H1 (cell line): ENCODE measurements around the gene TMEM203.

ENCODE experiments used
- CTCF ChIP-seq, 3 experiments: IDR thresholded peaks; 1 replicate in 2 of 3; 2 replicates in 1 of 3; pipeline versions ENCODE4 v1.5.1 to v1.6.1; 2011; ENCODE audit warnings: low read length in 3 of 3, mild to moderate bottlenecking in 3 of 3, inconsistent platforms in 2 of 3, low read depth in 1 of 3, moderate library complexity in 1 of 3; ENCODE audit not compliant: insufficient read depth in 1 of 3; ENCODE audit errors: control extremely low read depth in 1 of 3
- RFX5 ChIP-seq: IDR thresholded peaks from 2 replicates; pipeline ENCODE4 v1.6.1; 2011; ENCODE audit warnings: low read depth, low read length, improper control_type of control experiment, borderline replicate concordance

- TF ChIP-seq RFX5 = no peak
- TF ChIP-seq CTCF (IDR thresholded peaks at IDR 0.05; ENCODE audit: control extremely low read depth in 1 of 3, insufficient read depth in 1 of 3, low read depth in 1 of 3, low read length in 3 of 3) = no peak
Observed at GRCh38 chr9:137164370-137165249, 40.8 kb downstream of the TMEM203 start.
